Activated CD4-positive, alpha-beta memory T cell treated with anti-CD3 and anti-CD28 coated beads for 36 hours (primary cell): ENCODE measurements around the gene MRPL44. TPM values are rescaled to one million over a fixed set of nuclear protein-coding genes. Genes with fewer than 3 reads are reported as not detected.

Experiments
- CTCF ChIA-PET: fragments of 350-600 bp; sonication (Branson Sonifier 250); formaldehyde crosslinking; loops from one replicate; lab custom pipeline; 2021; ENCODE audit warnings: antibody characterized with exemption, inconsistent platforms; lab: Charles Lee
- POLR2A ChIA-PET: fragments of 350-600 bp; sonication (Branson Sonifier 250); formaldehyde crosslinking; loops from one replicate; lab custom pipeline; 2021; ENCODE audit warnings: antibody characterized with exemption; lab: Charles Lee
- DNase-seq: peaks from one replicate; pipeline ENCODE4 v3.0.0-alpha.2; 2020
- H3K27ac Mint-ChIP-seq: one replicate; pipeline ENCODE4 v1.8.0; 2021; ENCODE audit warnings: mixed read lengths
- H3K27me3 Mint-ChIP-seq: one replicate; pipeline ENCODE4 v1.8.0; 2021; ENCODE audit warnings: mixed read lengths
- H3K36me3 Mint-ChIP-seq: one replicate; pipeline ENCODE4 v1.8.0; 2021; ENCODE audit warnings: mixed read lengths
- H3K4me1 Mint-ChIP-seq: one replicate; pipeline ENCODE4 v1.8.0; 2021; ENCODE audit warnings: low read depth, mixed read lengths
- H3K4me3 Mint-ChIP-seq: one replicate; pipeline ENCODE4 v1.8.0; 2021; ENCODE audit warnings: mild to moderate bottlenecking, mixed read lengths
- H3K9me3 Mint-ChIP-seq: one replicate; pipeline ENCODE4 v1.8.0; 2021; ENCODE audit warnings: mixed read lengths
- intact Hi-C: fragments of 100-400 bp; cut with micrococcal nuclease; formaldehyde crosslinking; loops from one replicate; pipeline ENCODE4 v1.15.1; 2023
- total RNA-seq, 2 experiments: library from RNA; stranded (reverse); gene quantifications; one replicate each; pipeline ENCODE4 v1.2.3, GENCODE V29; 2021

The MRPL44 gene
- total RNA-seq, 2 experiments from 2014 or later = 39.4 to 41.6 TPM

DNA sequence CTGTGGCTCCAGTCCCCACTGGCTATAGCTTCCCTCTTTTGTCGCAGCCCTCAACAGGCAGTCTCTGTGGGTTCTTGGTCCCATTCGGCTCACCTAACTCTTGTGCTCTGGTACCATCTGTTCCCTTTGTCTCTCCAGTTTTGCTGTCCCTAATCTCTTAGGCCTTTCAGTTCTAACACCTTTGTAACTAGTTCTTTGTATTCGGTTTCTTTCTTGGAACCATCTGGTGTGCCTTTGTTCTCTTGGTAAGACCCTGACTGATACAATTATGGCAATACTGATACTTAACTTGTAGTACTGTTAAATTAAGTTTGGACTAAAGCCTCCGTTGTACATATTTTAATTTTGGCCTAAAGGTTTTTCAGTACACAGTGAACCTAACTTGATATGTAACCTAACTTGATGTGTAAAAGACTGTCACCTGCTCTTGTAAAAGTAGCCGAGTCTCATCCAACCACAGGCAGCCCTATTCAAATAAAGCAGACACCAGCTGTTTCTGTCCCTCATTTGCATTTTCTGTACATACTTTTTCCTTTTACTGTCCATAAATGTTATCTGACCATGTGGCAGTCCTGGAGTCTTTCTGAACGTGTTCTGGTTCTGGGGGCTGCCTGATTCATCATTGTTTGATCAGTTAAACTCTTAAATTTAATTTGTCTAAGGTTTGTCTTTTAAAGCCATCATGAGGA, 4.8 kb upstream of the MRPL44 start:
- DNase-seq = no peak
- Mint-ChIP-seq H3K36me3 (peaks cover 2% of the 10 kb centered on the region), H3K27me3 (no peaks in the 10 kb centered on the region), H3K4me1 (peaks cover 58% of the 10 kb centered on the region), H3K9me3 (no peaks in the 10 kb centered on the region), H3K27ac (no peak overlapping the region), H3K4me3 (no peak overlapping the region)
- POLR2A ChIA-PET = no interaction called here
- CTCF ChIA-PET = no interaction called here
- intact Hi-C loops = no loop called here

DNA sequence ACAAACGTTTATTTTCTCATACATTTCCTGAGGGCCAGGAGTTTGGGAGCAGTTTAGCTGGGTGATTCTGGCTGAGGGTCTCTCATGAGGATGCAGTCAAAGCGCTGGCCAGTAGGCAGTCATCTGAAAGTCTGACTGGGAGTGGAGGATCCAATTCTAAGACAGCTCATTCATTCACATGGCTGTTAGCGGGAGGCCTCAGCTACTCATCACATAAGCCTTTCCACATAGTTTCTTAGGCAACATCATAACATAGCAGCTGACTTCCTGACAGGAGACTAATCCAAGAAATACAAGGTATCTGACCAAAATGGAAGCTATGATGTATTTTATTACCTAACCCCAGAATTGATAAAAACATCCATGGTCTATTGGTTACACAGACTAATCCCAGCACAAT, 2.9 kb upstream of the MRPL44 start:
- ChIA-PET POLR2A (interaction anchor here (1.2 to 3.5 kb wide), 2 partner anchors 9 to 12 kb away, joined by 3 to 17 read pairs; partner anchors contain the start of gene WDFY1), CTCF (interaction anchor here (1.3 to 1.6 kb wide), 3 partner anchors 9 to 330 kb away, joined by 3 to 13 read pairs (median 6); partner anchors contain the start of gene WDFY1)
- Mint-ChIP-seq H3K4me3 (no peak overlapping the region), H3K9me3 (no peaks in the 10 kb centered on the region), H3K36me3 (peaks cover under 1% of the 10 kb centered on the region), H3K27me3 (no peaks in the 10 kb centered on the region), H3K4me1 (peaks cover 56% of the 10 kb centered on the region), H3K27ac (no peak overlapping the region)
- DNase-seq = no peak
- intact Hi-C loops = no loop called here

DNA sequence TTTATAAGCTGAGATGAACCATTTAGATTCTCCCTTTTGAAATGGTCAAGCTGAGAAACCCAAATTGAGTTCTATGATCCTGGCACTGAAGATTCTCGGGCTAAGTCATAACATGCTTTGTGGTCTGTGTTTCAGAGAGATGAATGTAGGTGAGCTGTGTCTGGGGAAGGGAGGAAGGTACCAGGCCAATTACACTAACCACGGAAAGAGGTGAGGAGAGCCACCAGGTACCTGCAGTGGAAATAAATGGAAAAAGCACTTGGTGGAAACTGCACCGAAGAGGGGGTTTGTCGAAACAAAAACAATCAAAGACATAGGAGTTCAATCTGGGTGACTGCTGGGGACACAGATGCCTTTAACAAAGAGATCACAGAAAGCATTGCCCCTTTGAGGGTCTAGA, 963 bp upstream of the MRPL44 start:
- Mint-ChIP-seq H3K27ac (peak overlapping the region; percentile 74), H3K4me1 (peaks cover 58% of the 10 kb centered on the region), H3K9me3 (no peaks in the 10 kb centered on the region), H3K36me3 (peaks cover 19% of the 10 kb centered on the region), H3K4me3 (peak overlapping the region; percentile 48), H3K27me3 (no peaks in the 10 kb centered on the region)
- ChIA-PET CTCF (interaction anchor here (0.7 kb wide), 1 partner anchor 14 kb away, joined by 6 read pairs; no protein-coding TSS in a partner anchor), POLR2A (interaction anchor here (2.8 to 3.5 kb wide), 2 partner anchors 11 to 14 kb away, joined by 14 to 17 read pairs; partner anchors contain the start of gene WDFY1)
- intact Hi-C loops = loop anchor here (2.0 to 5.0 kb wide), 3 partner anchors 119 to 259 kb away; partner anchors contain the start of gene AP1S3
- DNase-seq = peak; percentile 31

DNA sequence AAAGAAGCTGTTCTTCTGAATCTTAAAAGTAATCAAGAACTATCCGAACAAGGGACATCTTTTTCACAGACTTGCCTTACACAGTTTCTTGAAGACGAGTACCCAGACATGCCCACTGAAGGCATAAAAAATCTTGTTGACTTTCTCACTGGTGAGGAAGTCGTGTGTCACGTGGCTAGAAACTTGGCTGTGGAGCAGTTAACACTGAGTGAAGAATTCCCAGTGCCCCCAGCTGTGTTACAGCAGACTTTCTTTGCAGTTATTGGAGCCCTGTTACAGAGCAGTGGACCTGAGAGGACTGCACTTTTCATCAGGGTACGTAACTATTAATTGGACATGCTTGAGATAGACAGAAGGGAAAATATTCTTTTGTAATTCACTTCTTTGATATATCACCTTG, 2.4 kb downstream of the MRPL44 start:
- POLR2A ChIA-PET = no interaction called here
- intact Hi-C loops = loop anchor here (5.0 kb wide), 1 partner anchor 262 kb away; no protein-coding TSS in a partner anchor

DNA sequence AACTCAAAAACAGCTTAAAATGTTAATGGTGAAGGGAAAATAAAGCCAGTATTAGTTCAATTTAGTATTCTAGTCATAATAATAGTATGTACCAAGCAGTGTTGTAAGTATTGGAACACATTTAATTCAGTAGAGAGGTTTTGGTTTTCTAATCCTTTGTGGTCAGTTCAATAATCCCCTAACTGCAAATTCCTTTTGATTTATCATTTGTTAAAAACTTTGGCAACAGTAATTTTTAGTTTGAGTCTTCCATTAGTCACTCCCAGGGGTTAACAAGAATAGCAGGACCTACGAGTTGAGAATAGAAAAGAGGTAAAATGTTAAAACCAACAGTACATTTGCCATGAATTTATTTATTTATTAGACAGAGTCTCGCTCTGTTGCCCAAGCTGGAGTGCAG, 10.7 kb downstream of the MRPL44 start:
- peaks cover 20% of the 10 kb centered on the region for H3K36me3 Mint-ChIP-seq
- peaks cover 18% of the 10 kb centered on the region for H3K4me1 Mint-ChIP-seq
- no peaks in the 10 kb centered on the region for H3K27me3 Mint-ChIP-seq
- no peaks in the 10 kb centered on the region for H3K9me3 Mint-ChIP-seq
- H3K4me3 Mint-ChIP-seq = no peak overlapping the region
- DNase-seq = no peak
- intact Hi-C loops = no loop called here
- no peak overlapping the region for H3K27ac Mint-ChIP-seq
- ChIA-PET POLR2A (no interaction called here), CTCF (interaction anchor here (3.9 to 10.1 kb wide), 3 partner anchors 12 to 319 kb away, joined by 34 to 211 read pairs (median 76); no protein-coding TSS in a partner anchor)

More for the DNA sequence above, 2.4 kb downstream of the MRPL44 start:
- H3K27ac Mint-ChIP-seq = peak overlapping the region; percentile 25
- peaks cover 64% of the 10 kb centered on the region for H3K4me1 Mint-ChIP-seq
- no peaks in the 10 kb centered on the region for H3K9me3 Mint-ChIP-seq
- CTCF ChIA-PET = interaction anchor here (0.5 to 2.9 kb wide), 2 partner anchors 34 to 325 kb away, joined by 3 to 12 read pairs; no protein-coding TSS in a partner anchor
- DNase-seq = no peak
- no peaks in the 10 kb centered on the region for H3K27me3 Mint-ChIP-seq
- peak overlapping the region; percentile 29 for H3K4me3 Mint-ChIP-seq
- peaks cover 27% of the 10 kb centered on the region for H3K36me3 Mint-ChIP-seq

DNA sequence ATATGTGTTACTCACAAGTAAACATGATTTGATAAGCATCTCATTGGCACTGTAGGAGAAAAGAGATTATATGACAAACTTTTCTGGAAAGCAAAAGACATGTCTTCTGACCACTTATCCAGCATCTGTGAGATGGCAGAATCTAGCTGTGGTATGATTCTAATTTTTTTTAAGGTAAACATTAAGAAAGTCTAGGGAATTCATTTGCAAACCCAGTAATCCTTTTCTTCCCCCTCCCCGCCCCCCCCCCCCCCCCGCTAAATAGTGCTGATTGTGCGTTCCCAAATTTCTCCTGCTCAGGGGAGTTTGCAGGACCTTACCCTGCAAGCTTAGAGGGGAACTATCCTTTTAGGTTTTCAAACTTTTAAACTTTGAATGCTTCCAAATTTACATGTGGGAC, 12.1 kb downstream of the MRPL44 start:
- peaks cover 16% of the 10 kb centered on the region for H3K36me3 Mint-ChIP-seq
- POLR2A ChIA-PET = interaction anchor here (1.7 kb wide), 1 partner anchor 8 kb away, joined by 4 read pairs; no protein-coding TSS in a partner anchor
- intact Hi-C loops = no loop called here

DNA sequence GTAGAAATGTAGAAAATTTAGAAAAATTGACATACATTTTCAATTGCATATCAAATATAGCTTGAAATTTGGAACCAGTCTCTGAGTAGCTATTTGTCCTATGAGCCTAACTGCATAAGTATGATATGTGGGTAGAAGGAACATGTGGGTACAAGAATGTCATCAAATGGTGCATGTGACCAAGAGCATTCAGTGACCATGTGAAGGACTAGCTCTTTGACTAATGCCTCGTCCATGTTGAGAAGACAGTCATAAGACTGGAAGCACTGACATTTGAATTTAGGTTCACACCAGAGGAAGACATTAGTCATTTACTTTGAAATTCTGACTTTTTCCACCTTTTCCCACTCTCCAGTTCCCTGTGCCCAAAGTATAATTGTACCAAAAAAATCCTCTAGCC, 12.6 kb downstream of the MRPL44 start:
- H3K4me3 Mint-ChIP-seq = no peak overlapping the region
- no peaks in the 10 kb centered on the region for H3K27me3 Mint-ChIP-seq
- ChIA-PET CTCF (interaction anchor here (0.6 to 10.1 kb wide), 44 partner anchors 8 to 679 kb away, joined by 3 to 211 read pairs (median 4); partner anchors contain the start of genes MRPL44 and SERPINE2), POLR2A (interaction anchor here (1.7 kb wide), 1 partner anchor 8 kb away, joined by 4 read pairs; no protein-coding TSS in a partner anchor)
- H3K9me3 Mint-ChIP-seq = no peaks in the 10 kb centered on the region
- intact Hi-C loops = loop anchor here (1.0 to 2.0 kb wide), 4 partner anchors 23 to 399 kb away; no protein-coding TSS in a partner anchor
- no peak overlapping the region for H3K27ac Mint-ChIP-seq
- H3K36me3 Mint-ChIP-seq = peaks cover 16% of the 10 kb centered on the region
- H3K4me1 Mint-ChIP-seq = peaks cover 12% of the 10 kb centered on the region
- no peak for DNase-seq

More for the DNA sequence above, 12.1 kb downstream of the MRPL44 start:
- Mint-ChIP-seq H3K4me3 (no peak overlapping the region), H3K4me1 (peaks cover 12% of the 10 kb centered on the region), H3K9me3 (no peaks in the 10 kb centered on the region), H3K27ac (no peak overlapping the region), H3K27me3 (no peaks in the 10 kb centered on the region)
- no peak for DNase-seq
- CTCF ChIA-PET = interaction anchor here (1.0 to 10.1 kb wide), 21 partner anchors 8 to 680 kb away, joined by 3 to 211 read pairs (median 8); partner anchors contain the start of gene MRPL44

DNA sequence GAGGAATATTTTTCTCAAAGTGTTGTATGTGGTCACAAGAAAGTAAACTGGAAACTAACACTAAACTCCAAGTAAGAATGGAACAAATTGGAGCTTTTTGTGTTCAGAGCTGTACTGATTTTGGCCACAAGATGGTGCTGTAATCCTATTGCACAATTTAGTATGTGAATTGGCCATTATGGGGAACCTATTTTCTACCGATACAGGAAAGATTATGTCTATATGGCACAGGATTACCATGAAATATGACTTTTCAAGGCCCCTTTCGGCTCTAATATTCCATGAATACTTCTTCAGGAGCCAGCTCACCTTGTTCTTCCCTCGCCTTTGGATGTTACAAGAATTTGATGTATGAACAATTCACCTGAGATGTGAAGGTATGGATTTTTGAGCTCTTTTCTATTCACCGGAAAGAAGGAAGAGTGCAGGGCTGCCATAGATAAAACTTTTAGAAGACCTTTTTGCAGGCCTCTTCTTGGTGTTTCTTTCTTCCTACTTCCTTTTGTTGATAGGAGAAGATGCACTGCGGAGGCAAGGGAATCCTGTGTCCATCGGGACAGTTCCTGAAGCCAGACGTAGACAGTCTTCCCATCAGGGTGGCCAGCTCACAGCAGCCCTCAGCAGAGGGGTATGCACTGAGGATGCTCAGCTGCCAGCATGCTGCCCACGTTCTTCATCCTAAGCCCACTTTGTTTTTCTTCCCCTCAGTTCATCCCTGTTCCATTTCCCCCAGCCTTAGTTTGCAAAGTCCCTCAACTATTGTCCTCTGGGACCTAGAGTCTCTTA, 13.3 kb downstream of the MRPL44 start:
- no peak overlapping the region for H3K27ac Mint-ChIP-seq
- H3K4me3 Mint-ChIP-seq = no peak overlapping the region
- H3K27me3 Mint-ChIP-seq = no peaks in the 10 kb centered on the region
- ChIA-PET CTCF (interaction anchor here (0.6 to 10.1 kb wide), 53 partner anchors 9 to 999 kb away, joined by 3 to 211 read pairs (median 4); partner anchors contain the start of genes MRPL44 and SERPINE2), POLR2A (interaction anchor here (0.6 to 1.7 kb wide), 2 partner anchors 9 to 314 kb away, joined by 3 to 4 read pairs; no protein-coding TSS in a partner anchor)
- peak; percentile 42 for DNase-seq
- intact Hi-C loops = loop anchor here (1.0 to 2.0 kb wide), 4 partner anchors 23 to 398 kb away; no protein-coding TSS in a partner anchor
- H3K4me1 Mint-ChIP-seq = peaks cover 12% of the 10 kb centered on the region
- no peaks in the 10 kb centered on the region for H3K9me3 Mint-ChIP-seq
- peaks cover 12% of the 10 kb centered on the region for H3K36me3 Mint-ChIP-seq

DNA sequence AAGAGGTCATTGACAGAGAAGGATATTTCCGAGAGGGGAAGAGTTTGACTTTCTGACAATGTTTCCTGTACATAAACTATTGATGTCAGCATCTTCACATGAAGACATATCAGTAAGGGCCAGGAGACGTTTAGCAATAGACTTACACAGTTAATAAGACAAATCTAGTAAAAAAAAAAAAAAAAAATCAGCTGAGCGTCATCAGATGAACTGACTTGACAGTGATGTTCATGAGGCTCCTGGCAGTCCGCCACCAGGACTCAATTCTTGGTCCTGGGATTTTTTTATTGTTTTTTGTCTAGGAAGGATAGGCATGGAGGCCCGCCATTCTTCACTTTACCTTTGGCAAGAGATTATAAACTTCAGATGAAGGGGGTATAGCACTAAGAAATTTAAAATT, 14.5 kb downstream of the MRPL44 start:
- H3K27me3 Mint-ChIP-seq = no peaks in the 10 kb centered on the region
- ChIA-PET CTCF (interaction anchor here (0.6 to 10.1 kb wide), 13 partner anchors 9 to 546 kb away, joined by 3 to 211 read pairs (median 10); partner anchors contain the start of genes MRPL44 and SERPINE2), POLR2A (no interaction called here)
- no peak overlapping the region for H3K4me3 Mint-ChIP-seq
- no peak for DNase-seq
- H3K9me3 Mint-ChIP-seq = no peaks in the 10 kb centered on the region
- H3K36me3 Mint-ChIP-seq = peaks cover 7% of the 10 kb centered on the region
- H3K4me1 Mint-ChIP-seq = peaks cover 9% of the 10 kb centered on the region
- intact Hi-C loops = loop anchor here (2.0 kb wide), 2 partner anchors 385 to 397 kb away; no protein-coding TSS in a partner anchor
- H3K27ac Mint-ChIP-seq = no peak overlapping the region

DNA sequence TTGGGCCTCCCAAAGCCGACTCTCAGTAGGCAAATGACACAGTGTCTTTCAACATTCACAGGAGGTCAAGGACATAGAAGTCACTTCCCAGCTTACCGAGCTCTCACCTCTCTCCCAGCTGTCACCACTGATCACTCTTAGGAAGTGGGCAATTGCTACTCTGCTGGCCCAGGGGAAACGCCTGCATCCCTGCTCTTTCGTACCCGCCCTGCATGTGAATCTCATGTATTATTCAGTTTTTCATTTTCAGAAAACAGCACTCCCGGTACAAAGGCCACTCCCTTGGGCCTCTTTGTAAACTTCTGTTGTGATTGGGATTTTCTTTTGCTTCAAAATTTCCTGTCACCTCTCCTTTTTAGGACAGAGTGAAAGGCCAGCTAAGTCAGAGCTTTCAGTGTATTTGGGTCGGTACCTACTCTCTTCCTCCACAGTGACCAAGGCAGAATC, 15.4 kb downstream of the MRPL44 start:
- H3K4me3 Mint-ChIP-seq = no peak overlapping the region
- H3K4me1 Mint-ChIP-seq = peaks cover 5% of the 10 kb centered on the region
- ChIA-PET POLR2A (no interaction called here), CTCF (interaction anchor here (0.9 to 10.1 kb wide), 4 partner anchors 19 to 314 kb away, joined by 3 to 211 read pairs (median 8); no protein-coding TSS in a partner anchor)
- no peaks in the 10 kb centered on the region for H3K27me3 Mint-ChIP-seq
- intact Hi-C loops = no loop called here
- DNase-seq = no peak
- peaks cover 4% of the 10 kb centered on the region for H3K36me3 Mint-ChIP-seq
- H3K27ac Mint-ChIP-seq = no peak overlapping the region
- no peaks in the 10 kb centered on the region for H3K9me3 Mint-ChIP-seq

DNA sequence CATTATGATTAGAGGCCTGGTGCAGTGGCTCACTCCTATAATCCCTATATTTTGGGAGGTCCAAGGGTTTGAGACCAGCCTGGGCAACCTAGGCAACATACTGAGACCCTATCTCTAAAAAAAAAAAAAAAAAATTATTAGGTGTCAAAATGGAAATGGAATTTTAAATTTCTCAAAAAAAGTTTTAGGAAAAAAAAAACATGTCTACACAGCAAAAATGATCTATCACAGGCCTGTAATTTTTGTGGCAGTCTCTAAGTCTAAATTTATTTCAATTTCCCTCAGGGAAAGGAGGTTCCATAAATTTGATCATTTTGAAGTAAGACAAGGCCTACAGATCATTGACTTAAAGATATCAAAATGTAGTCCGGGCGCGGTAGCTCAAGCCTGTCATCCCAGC, 16.3 kb downstream of the MRPL44 start:
- Mint-ChIP-seq H3K27me3 (no peaks in the 10 kb centered on the region), H3K9me3 (no peaks in the 10 kb centered on the region), H3K4me1 (peaks cover 5% of the 10 kb centered on the region), H3K27ac (no peak overlapping the region), H3K36me3 (peaks cover 4% of the 10 kb centered on the region), H3K4me3 (no peak overlapping the region)
- ChIA-PET POLR2A (no interaction called here), CTCF (interaction anchor here (0.6 to 10.1 kb wide), 4 partner anchors 12 to 313 kb away, joined by 6 to 211 read pairs (median 10); no protein-coding TSS in a partner anchor)
- DNase-seq = no peak
- intact Hi-C loops = no loop called here
